Stimulated activated CD8-positive, alpha-beta memory T cell treated with anti-CD3 and anti-CD28 coated beads, Interleukin-4, amount 100 ng/mL, for 4 hours (primary cell): ENCODE measurements around the gene RHOF.
A peak's percentile ranks its signal among the peaks of the same experiment; 100 is the strongest.
"Not testable (repeated sequence)": the region's sequence is repeated elsewhere in the genome, so short reads cannot be mapped to it uniquely, and the experiment has no call there.

Experiments used
- DNase-seq, 2 donors: peaks; one replicate each; pipeline ENCODE4 v3.0.0-alpha.2; 2020; ENCODE audit warnings: low read depth in 2 of 2, low spot score in 1 of 2

Gene RHOF

GRCh38 chr12:121776190-121777098 lies 17.0 kb downstream of the RHOF start:
- DNase-seq = peak; percentile 74 to 94

- DNase-seq = no peak
Measured at GRCh38 chr12:121775501-121775900, 18.0 kb downstream of the RHOF start.

GRCh38 chr12:121774968-121775474 lies 18.5 kb downstream of the RHOF start:
- no peak for DNase-seq

- peak in 1 of 2 donors; percentile 56 for DNase-seq
Measured at GRCh38 chr12:121773011-121773777, 20.3 kb downstream of the RHOF start.

GRCh38 chr12:121770813-121771625 lies 22.5 kb downstream of the RHOF start:
- DNase-seq = no peak

- no peak for DNase-seq
Measured at GRCh38 chr12:121770388-121770787, 23.1 kb downstream of the RHOF start.

GRCh38 chr12:121769831-121770301 lies 23.6 kb downstream of the RHOF start:
- DNase-seq = no peak

- DNase-seq = no peak
Measured at GRCh38 chr12:121769297-121769830, 24.1 kb downstream of the RHOF start.

GRCh38 chr12:121767525-121768016 lies 25.9 kb downstream of the RHOF start:
- DNase-seq = no peak

- DNase-seq = no peak
Measured at GRCh38 chr12:121766290-121767039, 27.0 kb downstream of the RHOF start.

- no peak for DNase-seq
Measured at GRCh38 chr12:121765573-121765972, 27.9 kb downstream of the RHOF start.

GRCh38 chr12:121764808-121765207 lies 28.7 kb downstream of the RHOF start:
- no peak for DNase-seq

- no peak for DNase-seq
Measured at GRCh38 chr12:121762269-121762668, 31.2 kb downstream of the RHOF start.

- DNase-seq = not testable (repeated sequence)
Measured at GRCh38 chr12:121758536-121758935, 35.0 kb downstream of the RHOF start.

GRCh38 chr12:121755591-121755990 lies 37.9 kb downstream of the RHOF start:
- DNase-seq = no peak

- DNase-seq = no peak
Measured at GRCh38 chr12:121754836-121755235, 38.7 kb downstream of the RHOF start.

GRCh38 chr12:121753844-121754264 lies 39.6 kb downstream of the RHOF start:
- no peak for DNase-seq

- DNase-seq = no peak
Measured at GRCh38 chr12:121751749-121752351, 41.6 kb downstream of the RHOF start.

GRCh38 chr12:121751034-121751433 lies 42.5 kb downstream of the RHOF start:
- DNase-seq = no peak
